IPS-NIHi7 (cell line): Measurements from ENCODE around the gene OR10H1.
"Not testable (repeated sequence)": the region's sequence is repeated elsewhere in the genome, so short reads cannot be mapped to it uniquely, and the experiment has no call there.

Experiments
- DNase-seq: peaks from one replicate; pipeline ENCODE4 v3.0.0; 2012; ENCODE audit warnings: mixed read lengths; ENCODE audit errors: extremely low spot score

Gene OR10H1

DNA sequence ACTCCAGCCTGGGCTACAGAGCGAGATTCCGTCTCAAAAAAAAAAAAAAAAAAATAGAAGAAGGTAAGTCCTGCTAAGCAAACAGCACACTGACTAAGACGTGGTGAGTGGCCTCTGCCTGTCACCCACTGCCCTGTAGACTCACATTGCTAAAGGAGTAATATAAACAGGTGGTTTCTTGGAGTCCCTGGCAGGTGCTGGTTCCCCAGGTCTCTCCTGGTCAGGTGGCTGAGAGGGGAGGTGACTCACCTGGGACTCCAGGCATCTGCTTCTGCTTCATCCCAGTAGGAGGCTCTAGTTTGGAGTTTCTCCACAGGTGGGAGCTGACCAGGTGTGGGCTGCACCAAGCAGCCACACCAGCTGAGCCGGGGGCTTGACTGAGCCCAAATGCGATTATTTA, at the start of gene OR10H1:
OR10H1 (minus strand) TSS at position 359 of the 400 bp plus-strand sequence. CDS start 7,627 bp downstream, outside the sequence.
- DNase-seq: no peak

GRCh38 chr19:15864824-15865223, 49.4 kb upstream of the OR10H1 start:
- DNase-seq: no peak

DNA sequence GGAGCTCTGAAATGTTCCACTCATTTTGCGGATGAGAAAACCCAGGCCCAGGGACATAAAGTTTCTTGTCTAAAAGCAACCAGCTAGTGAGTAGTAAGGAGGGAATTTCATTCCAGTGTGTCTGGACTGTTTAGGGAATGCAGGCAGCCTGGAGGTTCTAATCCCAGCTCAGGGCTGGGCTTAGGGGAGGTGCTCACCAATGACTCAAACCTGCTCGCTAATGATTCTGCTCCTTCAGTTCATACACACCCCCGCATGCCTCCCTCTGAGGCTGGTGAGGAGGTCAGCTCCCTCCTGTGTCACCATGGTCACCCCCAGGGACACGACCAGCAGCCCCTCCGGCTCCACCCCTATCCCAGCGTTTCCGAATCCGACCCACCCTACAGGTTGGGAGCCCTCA, 47.8 kb upstream of the OR10H1 start:
- DNase-seq: no peak

- no peak for DNase-seq
These were observed 47.0 kb upstream of the OR10H1 start for GRCh38 chr19:15862444-15862843.

- no peak for DNase-seq
These were observed 45.1 kb upstream of the OR10H1 start for GRCh38 chr19:15860522-15860921.

- no peak for DNase-seq
These were observed 43.7 kb upstream of the OR10H1 start for GRCh38 chr19:15859187-15859586.

DNA sequence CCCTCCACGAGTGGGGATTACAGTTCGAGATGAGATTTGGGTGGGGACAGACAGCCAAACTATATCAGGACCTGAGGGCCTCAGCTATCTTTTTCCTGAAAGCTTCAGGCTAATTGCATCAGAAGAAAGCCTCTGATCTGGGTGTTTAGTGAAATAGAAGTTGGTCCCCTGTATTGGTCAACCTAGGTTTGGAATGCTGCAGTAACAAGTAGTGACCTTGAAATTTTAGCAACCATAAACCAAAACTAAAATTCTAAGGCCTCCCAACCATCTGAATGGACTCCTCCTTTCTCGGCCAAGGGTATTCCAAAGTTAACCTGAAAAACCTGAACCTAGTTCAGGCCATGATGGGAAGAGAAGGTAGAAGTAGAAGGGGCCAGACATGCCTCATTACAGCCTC, 34.9 kb upstream of the OR10H1 start:
- DNase-seq: no peak

GRCh38 chr19:15846923-15847322, 31.5 kb upstream of the OR10H1 start:
- no peak for DNase-seq

DNA sequence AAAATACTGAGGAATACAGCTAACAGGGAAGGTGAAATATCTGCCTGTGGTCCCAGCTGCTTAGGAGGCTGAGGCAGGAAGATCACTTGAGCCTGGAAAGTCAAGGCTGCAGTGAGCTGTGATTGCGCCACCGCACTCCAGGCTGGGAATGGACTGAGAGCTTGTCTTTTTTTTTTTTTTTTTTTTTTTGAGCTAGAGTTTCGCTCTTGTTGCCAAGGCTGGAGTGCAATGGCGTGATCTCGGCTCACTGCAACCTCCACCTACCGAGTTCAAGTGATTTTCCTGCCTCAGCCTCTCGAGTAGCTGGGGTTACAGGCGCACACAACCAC, 28.4 kb upstream of the OR10H1 start:
- DNase-seq: not testable (repeated sequence)

DNA sequence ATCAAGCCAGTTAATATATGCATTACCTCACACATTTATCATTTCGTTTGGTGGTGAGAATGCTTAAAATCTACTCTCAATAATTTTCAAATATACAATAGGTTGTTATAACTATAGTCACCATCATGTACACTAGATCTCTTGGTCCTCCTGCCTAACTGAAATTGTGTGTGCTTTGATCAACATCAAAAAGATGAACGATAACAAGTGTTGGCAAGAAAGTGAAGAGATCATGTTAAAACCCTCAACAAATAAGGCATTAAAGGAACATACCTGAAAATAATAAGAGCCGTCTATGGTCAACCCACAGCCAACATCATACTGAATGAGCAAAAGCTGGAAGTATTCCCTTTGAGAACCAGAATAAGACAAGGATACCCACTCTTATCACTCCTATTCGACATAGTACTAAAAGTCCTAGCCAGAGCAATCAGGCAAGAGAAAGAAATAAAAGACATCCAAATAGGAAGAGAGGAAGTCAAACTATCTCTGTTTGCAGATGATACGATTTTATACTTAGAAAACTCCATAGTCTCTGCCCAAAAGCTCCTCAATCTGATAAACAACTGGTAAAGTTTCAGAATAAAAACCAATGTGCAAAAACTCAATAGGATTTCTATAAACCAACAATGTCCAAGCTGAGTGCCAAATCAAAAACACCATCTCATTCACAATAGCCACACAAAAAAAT, 27.9 kb upstream of the OR10H1 start:
- no peak for DNase-seq

GRCh38 chr19:15841875-15842569, 26.6 kb upstream of the OR10H1 start:
- DNase-seq: no peak

DNA sequence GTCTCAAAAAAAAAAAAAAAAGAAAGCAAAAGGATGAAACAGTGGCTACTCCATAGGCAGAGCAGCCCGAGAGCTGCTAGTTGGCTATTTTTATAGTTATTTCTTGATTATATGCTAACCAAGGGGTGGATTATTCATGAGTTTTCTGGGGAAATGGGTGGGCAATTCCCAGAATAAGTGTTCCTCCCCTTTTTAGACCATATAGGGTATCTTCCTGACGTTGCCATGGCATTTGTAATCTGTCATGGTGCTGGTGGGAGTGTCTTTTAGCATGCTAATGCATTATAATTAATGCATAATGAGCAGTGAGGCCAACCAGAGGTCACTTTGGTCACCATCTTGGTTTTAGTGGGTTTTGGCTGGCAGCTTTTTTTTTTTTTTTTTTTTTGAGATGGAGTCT, 25.4 kb upstream of the OR10H1 start:
- no peak for DNase-seq

- DNase-seq: not testable (repeated sequence)
These were observed 24.4 kb upstream of the OR10H1 start for GRCh38 chr19:15839888-15840287.

DNA sequence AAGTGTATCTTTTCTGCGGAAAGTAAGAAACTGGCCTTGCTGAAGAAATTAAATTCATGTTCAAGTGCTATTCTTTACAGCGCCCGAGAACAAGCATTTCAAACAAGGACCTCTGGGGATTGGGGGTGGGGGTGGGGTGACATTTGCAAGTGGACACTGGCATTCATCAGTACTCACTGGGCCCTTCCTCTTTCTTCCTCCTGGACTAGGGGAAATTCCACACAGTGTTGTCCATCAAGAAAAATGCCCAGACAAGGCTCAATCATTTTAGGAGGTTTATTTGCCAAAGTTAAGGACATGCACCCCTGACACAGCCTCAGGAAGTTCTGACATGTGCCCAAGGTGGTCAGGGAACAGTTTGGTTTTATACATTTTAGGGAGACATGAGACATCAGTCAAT, 22.9 kb upstream of the OR10H1 start:
- DNase-seq: no peak

GRCh38 chr19:15837221-15837731, 21.8 kb upstream of the OR10H1 start:
- DNase-seq: no peak

DNA sequence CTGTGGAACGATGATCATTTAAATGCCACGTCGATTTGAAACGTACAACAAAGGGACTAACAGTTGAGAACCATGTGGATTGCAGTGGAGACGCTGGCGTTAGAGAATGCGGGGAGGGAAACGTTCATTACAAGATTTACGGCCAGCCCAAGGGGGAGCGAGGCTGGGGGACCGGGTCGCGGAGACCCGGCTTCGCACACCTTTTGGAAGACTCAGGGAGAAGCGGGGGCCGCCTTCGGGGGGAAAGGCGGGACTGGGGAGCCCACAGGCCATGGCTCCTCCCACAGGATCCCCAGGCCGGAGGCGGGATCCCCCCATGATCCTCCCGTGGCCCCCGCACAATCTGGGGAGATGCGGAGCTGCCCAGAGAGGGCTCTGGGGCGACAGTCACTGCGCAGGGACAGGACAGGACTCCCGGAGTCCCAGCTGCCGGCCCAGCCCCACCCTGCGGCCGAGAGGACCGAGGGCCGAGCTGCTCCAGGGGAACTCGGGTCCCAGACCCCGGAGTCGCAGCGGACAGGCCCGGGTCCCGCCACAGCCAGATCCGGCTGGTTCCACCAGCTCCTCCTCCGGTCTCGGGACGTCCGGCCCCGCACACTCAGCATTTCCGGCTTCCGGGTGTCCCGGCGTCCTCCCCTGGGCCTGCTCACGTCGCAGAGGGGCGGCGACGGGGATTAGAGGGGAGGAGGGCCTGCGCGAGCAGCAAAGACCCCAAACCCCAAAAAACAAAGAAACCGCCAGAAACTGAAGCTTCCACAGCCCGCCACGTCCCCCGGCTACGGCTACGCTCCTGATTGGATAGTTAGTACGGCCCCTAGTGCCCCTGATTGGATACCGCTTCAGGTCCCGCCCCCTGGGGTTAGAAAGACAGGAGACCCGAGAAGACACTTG, 21.1 kb upstream of the OR10H1 start:
- no peak for DNase-seq

DNA sequence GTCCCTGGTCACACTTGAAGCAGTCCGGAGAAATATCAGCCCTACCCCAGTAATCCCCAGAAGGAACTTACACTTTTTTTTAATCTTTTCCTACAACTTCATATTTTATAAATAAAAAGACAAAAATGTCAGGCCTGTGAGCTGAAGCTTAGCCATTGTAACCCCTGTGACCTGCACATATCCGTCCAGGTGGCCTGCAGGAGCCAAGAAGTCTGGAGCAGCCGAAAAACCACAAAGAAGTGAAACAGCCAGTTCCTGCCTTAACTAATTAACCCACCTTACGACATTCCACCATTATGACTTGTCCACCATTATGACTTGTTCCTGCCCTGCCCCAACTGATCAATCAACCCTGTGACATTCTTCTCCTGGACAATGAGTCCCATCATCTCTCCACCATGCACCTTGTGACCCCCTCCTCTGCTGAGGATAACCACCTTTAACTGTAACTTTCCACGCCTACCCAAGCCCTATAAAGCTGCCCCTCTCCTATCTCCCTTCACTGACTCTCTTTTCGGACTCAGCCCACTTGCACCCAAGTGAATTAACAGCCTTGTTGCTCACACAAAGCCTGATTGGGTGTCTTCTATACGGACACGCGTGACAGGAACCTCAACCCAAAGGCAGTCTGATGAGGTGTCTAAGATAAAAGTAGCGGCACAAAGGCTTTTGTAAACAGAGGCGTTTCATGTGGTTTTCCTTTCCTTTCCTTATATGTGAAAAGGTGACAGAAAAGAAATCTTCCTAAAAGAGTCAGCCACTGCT, 20.3 kb upstream of the OR10H1 start:
- DNase-seq: not testable (repeated sequence)

- not testable (repeated sequence) for DNase-seq
These were observed 18.8 kb upstream of the OR10H1 start for GRCh38 chr19:15834232-15834631.

GRCh38 chr19:15831626-15832025, 16.2 kb upstream of the OR10H1 start:
- DNase-seq: no peak

- DNase-seq: no peak
These were observed 14.3 kb upstream of the OR10H1 start for GRCh38 chr19:15829786-15830185.

DNA sequence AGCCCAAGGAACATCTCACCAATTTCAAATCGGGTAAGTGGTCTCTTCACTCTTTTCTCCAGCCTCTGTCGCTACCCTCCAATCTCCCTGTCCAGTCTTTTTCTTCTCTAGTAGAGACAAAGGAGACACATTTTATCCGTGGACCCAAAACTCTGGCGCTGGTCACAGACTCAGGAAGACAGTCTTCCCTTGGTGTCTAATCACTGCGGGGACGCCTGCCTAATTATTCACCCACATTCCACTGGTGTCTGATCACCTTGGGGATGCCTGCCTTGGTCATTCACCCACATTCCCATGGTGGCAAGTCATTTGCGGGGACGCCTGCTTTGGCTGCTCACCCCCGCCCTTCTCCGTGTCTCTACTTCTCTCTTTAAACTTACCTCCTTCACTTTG, 13.8 kb upstream of the OR10H1 start:
- DNase-seq: no peak
